Measurements from ENCODE around the gene BLOC1S1.
"Not testable (repeated sequence)": the region's sequence is repeated elsewhere in the genome, so short reads cannot be mapped to it uniquely, and the experiment has no call there.

BLOC1S1 gene

GRCh38 chr12:55746174-55746912, 30.5 kb downstream of the BLOC1S1 start:
- no peak for DNase-seq

GRCh38 chr12:55746913-55747231, 31.0 kb downstream of the BLOC1S1 start:
- no peak for DNase-seq

- DNase-seq = no peak
Observed at GRCh38 chr12:55748230-55748993, 32.6 kb downstream of the BLOC1S1 start.

GRCh38 chr12:55755246-55755645, 39.4 kb downstream of the BLOC1S1 start:
- DNase-seq = no peak

GRCh38 chr12:55757701-55758100, 41.9 kb downstream of the BLOC1S1 start:
- no peak for DNase-seq

- DNase-seq = not testable (repeated sequence)
Observed at GRCh38 chr12:55758575-55758974, 42.7 kb downstream of the BLOC1S1 start.

GRCh38 chr12:55760663-55761062, 44.8 kb downstream of the BLOC1S1 start:
- DNase-seq = no peak

- no peak for DNase-seq
Observed at GRCh38 chr12:55762646-55763045, 46.8 kb downstream of the BLOC1S1 start.

- no peak for DNase-seq
Observed at GRCh38 chr12:55765736-55766290, 50.0 kb downstream of the BLOC1S1 start.

GRCh38 chr12:55767156-55767555, 51.3 kb downstream of the BLOC1S1 start:
- no peak for DNase-seq

Measured in bone marrow (tissue), 2 donors.